Measurements from ENCODE around the gene PREP.

Gene PREP

GRCh38 chr6:105336986-105337385 lies 65.9 kb downstream of the PREP start:
- H3K9me3 ChIP-seq (ENCODE audit: control insufficient read depth, insufficient read depth, low read depth, low read length), result no peaks in the 10 kb centered on the region
- no peak overlapping the region for H3K4me3 ChIP-seq (ENCODE audit: low read depth, low read length)
- POLR2A ChIA-PET, result no interaction called here
- H3K27ac ChIP-seq (ENCODE audit: extremely low read depth, low read depth, low read length), result no peak overlapping the region
- H3K36me3 ChIP-seq (ENCODE audit: control insufficient read depth in 2 of 2, insufficient read depth in 1 of 2, low read length in 2 of 2), result peaks cover 0 to 23% of the 10 kb centered on the region in 2 experiments; a peak in 1 of 3 replicates
- TF ChIP-seq ZIC2 (tag by site-specific recombination; IDR thresholded peaks at IDR 0.05) (no peak), SETDB1 (IDR thresholded peaks at IDR 0.05; ENCODE audit: insufficient read length, low read length) (no peak), ZNF138 (tag by site-specific recombination; IDR thresholded peaks at IDR 0.05; ENCODE audit: borderline replicate concordance) (no peak), ZBTB20 (tag by site-specific recombination; IDR thresholded peaks at IDR 0.05) (no peak), AEBP2 (tag by site-specific recombination; IDR thresholded peaks at IDR 0.05; ENCODE audit: borderline replicate concordance) (no peak), ZNF837 (tag by site-specific recombination; IDR thresholded peaks at IDR 0.05) (no peak), ZNF132 (tag by site-specific recombination; IDR thresholded peaks at IDR 0.05; ENCODE audit: borderline replicate concordance) (no peak), ZNF416 (tag by site-specific recombination; IDR thresholded peaks at IDR 0.05) (no peak), ZFP41 (tag by site-specific recombination; IDR thresholded peaks at IDR 0.05; ENCODE audit: borderline replicate concordance) (no peak), ZNF768 (tag by site-specific recombination; IDR thresholded peaks at IDR 0.05) (no peak), ZBTB1 (tag by site-specific recombination; IDR thresholded peaks at IDR 0.05) (no peak), ZNF670 (tag by site-specific recombination; IDR thresholded peaks at IDR 0.05; ENCODE audit: low read depth) (no peak), ZNF561 (tag by site-specific recombination; IDR thresholded peaks at IDR 0.05; ENCODE audit: borderline replicate concordance) (no peak), SP3 (tag by site-specific recombination; IDR thresholded peaks at IDR 0.05) (no peak), ZNF354C (tag by site-specific recombination; IDR thresholded peaks at IDR 0.05; ENCODE audit: borderline replicate concordance, low read depth) (no peak), ZEB2 (tag by site-specific recombination; IDR thresholded peaks at IDR 0.05) (no peak)
- TF ChIP-seq, protein P1, sequence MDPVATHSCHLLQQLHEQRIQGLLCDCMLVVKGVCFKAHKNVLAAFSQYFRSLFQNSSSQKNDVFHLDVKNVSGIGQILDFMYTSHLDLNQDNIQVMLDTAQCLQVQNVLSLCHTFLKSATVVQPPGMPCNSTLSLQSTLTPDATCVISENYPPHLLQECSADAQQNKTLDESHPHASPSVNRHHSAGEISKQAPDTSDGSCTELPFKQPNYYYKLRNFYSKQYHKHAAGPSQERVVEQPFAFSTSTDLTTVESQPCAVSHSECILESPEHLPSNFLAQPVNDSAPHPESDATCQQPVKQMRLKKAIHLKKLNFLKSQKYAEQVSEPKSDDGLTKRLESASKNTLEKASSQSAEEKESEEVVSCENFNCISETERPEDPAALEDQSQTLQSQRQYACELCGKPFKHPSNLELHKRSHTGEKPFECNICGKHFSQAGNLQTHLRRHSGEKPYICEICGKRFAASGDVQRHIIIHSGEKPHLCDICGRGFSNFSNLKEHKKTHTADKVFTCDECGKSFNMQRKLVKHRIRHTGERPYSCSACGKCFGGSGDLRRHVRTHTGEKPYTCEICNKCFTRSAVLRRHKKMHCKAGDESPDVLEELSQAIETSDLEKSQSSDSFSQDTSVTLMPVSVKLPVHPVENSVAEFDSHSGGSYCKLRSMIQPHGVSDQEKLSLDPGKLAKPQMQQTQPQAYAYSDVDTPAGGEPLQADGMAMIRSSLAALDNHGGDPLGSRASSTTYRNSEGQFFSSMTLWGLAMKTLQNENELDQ (tag by site-specific recombination; IDR thresholded peaks at IDR 0.05; ENCODE audit: low read depth), result no peak
- TF ChIP-seq, protein P2, sequence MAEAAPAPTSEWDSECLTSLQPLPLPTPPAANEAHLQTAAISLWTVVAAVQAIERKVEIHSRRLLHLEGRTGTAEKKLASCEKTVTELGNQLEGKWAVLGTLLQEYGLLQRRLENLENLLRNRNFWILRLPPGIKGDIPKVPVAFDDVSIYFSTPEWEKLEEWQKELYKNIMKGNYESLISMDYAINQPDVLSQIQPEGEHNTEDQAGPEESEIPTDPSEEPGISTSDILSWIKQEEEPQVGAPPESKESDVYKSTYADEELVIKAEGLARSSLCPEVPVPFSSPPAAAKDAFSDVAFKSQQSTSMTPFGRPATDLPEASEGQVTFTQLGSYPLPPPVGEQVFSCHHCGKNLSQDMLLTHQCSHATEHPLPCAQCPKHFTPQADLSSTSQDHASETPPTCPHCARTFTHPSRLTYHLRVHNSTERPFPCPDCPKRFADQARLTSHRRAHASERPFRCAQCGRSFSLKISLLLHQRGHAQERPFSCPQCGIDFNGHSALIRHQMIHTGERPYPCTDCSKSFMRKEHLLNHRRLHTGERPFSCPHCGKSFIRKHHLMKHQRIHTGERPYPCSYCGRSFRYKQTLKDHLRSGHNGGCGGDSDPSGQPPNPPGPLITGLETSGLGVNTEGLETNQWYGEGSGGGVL (tag by site-specific recombination; IDR thresholded peaks at IDR 0.05), result no peak
- H3K4me1 ChIP-seq (ENCODE audit: control insufficient read depth, insufficient read depth, low read length), result no peaks in the 10 kb centered on the region
- CTCF ChIA-PET, result interaction anchor here (0.6 to 0.7 kb wide), 2 partner anchors 9 to 70 kb away, joined by 3 read pairs; no protein-coding TSS in a partner anchor

DNA sequence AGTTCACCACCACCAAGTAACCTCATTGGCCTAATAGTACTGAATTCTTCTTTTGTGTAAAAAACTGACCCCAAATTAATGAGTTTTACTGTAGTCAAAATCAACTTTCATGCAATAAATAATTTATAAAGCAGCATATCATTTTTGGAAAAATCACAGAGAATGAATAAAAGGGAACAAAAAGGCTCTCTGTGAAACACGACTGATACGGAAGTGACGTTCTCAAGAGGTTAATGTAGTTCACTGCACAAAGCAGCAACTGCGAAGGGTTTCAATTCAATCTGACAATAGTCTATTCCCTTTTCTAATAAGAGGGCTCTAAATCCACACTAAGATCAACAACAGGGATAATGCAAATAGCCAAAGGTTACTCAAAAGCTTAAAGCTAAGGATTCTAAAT lies 70.3 kb downstream of the PREP start:
- H3K4me1 ChIP-seq (ENCODE audit: control insufficient read depth, insufficient read depth, low read length), result peaks cover 7% of the 10 kb centered on the region
- POLR2A ChIA-PET, result no interaction called here
- H3K27ac ChIP-seq (ENCODE audit: extremely low read depth, low read depth, low read length), result no peak overlapping the region
- no peak overlapping the region for H3K4me3 ChIP-seq (ENCODE audit: low read depth, low read length)
- peaks cover 4 to 56% of the 10 kb centered on the region in 2 experiments; a peak in 2 of 3 replicates for H3K36me3 ChIP-seq (ENCODE audit: control insufficient read depth in 2 of 2, insufficient read depth in 1 of 2, low read length in 2 of 2)
- H3K9me3 ChIP-seq (ENCODE audit: control insufficient read depth, insufficient read depth, low read depth, low read length), result no peaks in the 10 kb centered on the region
- CTCF ChIA-PET, result no interaction called here
- TF ChIP-seq ZNF529 (tag by site-specific recombination; IDR thresholded peaks at IDR 0.05; ENCODE audit: insufficient replicate concordance), result no peak
- no peak for TF ChIP-seq ZNF341 (tag by site-specific recombination; IDR thresholded peaks at IDR 0.05; ENCODE audit: low read depth)
- TF ChIP-seq ZNF2 (tag by site-specific recombination; IDR thresholded peaks at IDR 0.05), result no peak
- no peak for TF ChIP-seq ZSCAN5A (tag by site-specific recombination; IDR thresholded peaks at IDR 0.05)
- TF ChIP-seq ZNF354C (tag by site-specific recombination; IDR thresholded peaks at IDR 0.05; ENCODE audit: borderline replicate concordance, low read depth), result no peak
- no peak for TF ChIP-seq PRDM2 (tag by site-specific recombination; IDR thresholded peaks at IDR 0.05; ENCODE audit: borderline replicate concordance)
